GM23338 (cell line): ENCODE results near the gene RPN2. TPM values are rescaled to one million over a fixed set of nuclear protein-coding genes. Genes with fewer than 3 reads are reported as not detected.

Experiments used
- ATAC-seq: fragments of 200-7000 bp; cut with Tn5 transposase; 3 replicates; pipeline ENCODE4 v1.9.1; 2020
- DNase-seq: peaks from one replicate; pipeline ENCODE4 v3.0.0-alpha.2; 2015; ENCODE audit warnings: low spot score
- H2AFZ ChIP-seq: fragments of 200-600 bp; sonication (generic); 2 replicates; pipeline ENCODE4 v1.8.0; 2016; ENCODE audit warnings: antibody characterized with exemption, mild to moderate bottlenecking, moderate library complexity
- H3F3A ChIP-seq: fragments of 200-600 bp; sonication (generic); replicated peaks from 2 replicates; pipeline ENCODE4 v1.8.0; 2017; ENCODE audit warnings: antibody characterized with exemption, mixed run types, low read depth
- H3K27ac ChIP-seq: fragments of 200-600 bp; sonication (generic); 2 replicates; pipeline ENCODE4 v1.6.1; 2016; ENCODE audit warnings: low read depth
- H3K27me3 ChIP-seq: fragments of 200-600 bp; sonication (generic); 2 replicates; pipeline ENCODE4 v1.8.0; 2016; ENCODE audit warnings: mild to moderate bottlenecking, mixed run types, moderate library complexity; ENCODE audit not compliant: insufficient read depth
- H3K36me3 ChIP-seq: fragments of 200-600 bp; sonication (generic); 2 replicates; pipeline ENCODE4 v1.8.0; 2016; ENCODE audit warnings: mild to moderate bottlenecking; ENCODE audit not compliant: insufficient read depth
- H3K4me1 ChIP-seq: fragments of 200-600 bp; sonication (generic); 2 replicates; pipeline ENCODE4 v1.8.0; 2016; ENCODE audit warnings: mild to moderate bottlenecking, moderate library complexity; ENCODE audit not compliant: insufficient read depth
- H3K4me2 ChIP-seq: fragments of 200-600 bp; sonication (generic); 2 replicates; pipeline ENCODE4 v1.7.1; 2017; ENCODE audit warnings: mixed run types
- H3K4me3 ChIP-seq: fragments of 200-600 bp; sonication (generic); 2 replicates; pipeline ENCODE4 v1.6.1; 2016; ENCODE audit warnings: mixed run types
- H3K79me2 ChIP-seq: fragments of 200-600 bp; sonication (generic); replicated peaks from 2 replicates; pipeline ENCODE4 v1.8.0; 2017; ENCODE audit warnings: mild to moderate bottlenecking; ENCODE audit not compliant: insufficient read depth
- H3K9me2 ChIP-seq: fragments of 200-600 bp; sonication (generic); 2 replicates; pipeline ENCODE4 v1.8.0; 2017; ENCODE audit not compliant: insufficient read depth
- H4K20me1 ChIP-seq: fragments of 200-600 bp; sonication (generic); replicated peaks from 2 replicates; pipeline ENCODE4 v1.8.0; 2017; ENCODE audit warnings: mild to moderate bottlenecking; ENCODE audit not compliant: insufficient read depth
- H3K27ac Mint-ChIP-seq: 2 replicates; pipeline ENCODE4 v1.8.0; 2020; ENCODE audit warnings: inconsistent platforms, mild to moderate bottlenecking, moderate library complexity, mixed read lengths
- H3K27me3 Mint-ChIP-seq: 3 replicates; pipeline ENCODE4 v1.8.0; 2022; ENCODE audit warnings: low read depth, mild to moderate bottlenecking, moderate library complexity, mixed read lengths, inconsistent platforms; ENCODE audit not compliant: insufficient read depth, poor library complexity
- H3K36me3 Mint-ChIP-seq: 3 replicates; pipeline ENCODE4 v1.8.0; 2021; ENCODE audit warnings: low read depth, mild to moderate bottlenecking, inconsistent platforms, moderate library complexity, mixed read lengths
- H3K4me1 Mint-ChIP-seq: 3 replicates; pipeline ENCODE4 v1.8.0; 2020; ENCODE audit warnings: mild to moderate bottlenecking, inconsistent platforms, mixed read lengths
- H3K4me3 Mint-ChIP-seq: 3 replicates; pipeline ENCODE4 v1.8.0; 2021; ENCODE audit warnings: moderate library complexity, mild to moderate bottlenecking, inconsistent platforms, mixed read lengths
- H3K9me3 Mint-ChIP-seq: 3 replicates; pipeline ENCODE4 v1.8.0; 2020; ENCODE audit warnings: moderate library complexity, mild to moderate bottlenecking, inconsistent platforms, mixed read lengths
- CREB1 ChIP-seq: fragments of 250-450 bp; sonication (Bioruptor Pico); IDR thresholded peaks from 2 replicates; pipeline ENCODE4 v1.5.0; 2020; ENCODE audit warnings: low read depth, mild to moderate bottlenecking, moderate library complexity
- CTCF ChIP-seq, 2 experiments: fragments of 200-600 bp in 1 of 2; sonication (generic) in 1 of 2; conservative IDR thresholded peaks; 2 replicates each; pipeline versions ENCODE4 v1.5.1 to v1.6.1; 2016 to 2017; ENCODE audit warnings: antibody characterized with exemption in 2 of 2, low read depth in 2 of 2, mild to moderate bottlenecking in 2 of 2, moderate library complexity in 1 of 2
- ETS1 ChIP-seq: IDR thresholded peaks from 2 replicates; pipeline ENCODE4 v1.6.1; 2016; ENCODE audit warnings: antibody characterized with exemption
- EZH2 ChIP-seq: fragments of 200-600 bp; sonication (generic); IDR thresholded peaks from one replicate; pipeline ENCODE4 v1.8.0; 2017; ENCODE audit warnings: antibody characterized with exemption, mild to moderate bottlenecking, low read depth; ENCODE audit not compliant: unreplicated experiment
- JUNB ChIP-seq: IDR thresholded peaks from one replicate; pipeline ENCODE4 v1.6.1; 2016; ENCODE audit warnings: antibody characterized with exemption; ENCODE audit not compliant: unreplicated experiment
- NANOG ChIP-seq: IDR thresholded peaks from 2 replicates; pipeline ENCODE4 v1.6.1; 2016; ENCODE audit warnings: antibody characterized with exemption, borderline replicate concordance
- POLR2AphosphoS5 ChIP-seq: IDR thresholded peaks from 2 replicates; pipeline ENCODE4 v1.6.1; 2016; ENCODE audit warnings: antibody characterized with exemption, low read depth
- REST ChIP-seq: IDR thresholded peaks from one replicate; pipeline ENCODE4 v1.6.1; 2018; ENCODE audit warnings: antibody characterized with exemption; ENCODE audit not compliant: unreplicated experiment
- ZNF114 ChIP-seq: fragments of 250-450 bp; sonication (Bioruptor Pico); IDR thresholded peaks from 2 replicates; pipeline ENCODE4 v1.5.0; 2020; ENCODE audit warnings: mild to moderate bottlenecking, moderate library complexity
- ZNF331 ChIP-seq: fragments of 250-450 bp; sonication (Bioruptor Pico); IDR thresholded peaks from 2 replicates; pipeline ENCODE4 v1.5.0; 2020; ENCODE audit warnings: low read depth, mild to moderate bottlenecking, moderate library complexity
- ZNF462 ChIP-seq: fragments of 250-450 bp; sonication (Bioruptor Pico); IDR thresholded peaks from 2 replicates; pipeline ENCODE4 v1.5.0; 2020; ENCODE audit warnings: mild to moderate bottlenecking, moderate library complexity
- polyA plus RNA-seq: library from polyadenylated mRNA; unstranded; fragments of >200 nt; fragmentation: Nextera tagmentation; extraction: Ambion mirVana; gene quantifications from 2 replicates; pipeline ENCODE4 v1.2.1, GENCODE V29; 2016
- total RNA-seq: library from RNA; depleted of rRNA; stranded (reverse); fragments of >200 nt; shearing (Covaris generic); gene quantifications from 2 replicates; pipeline ENCODE4 v1.2.3, GENCODE V29; 2014

Gene RPN2
- total and polyA plus RNA-seq, 2 experiments from 2014 or later: 244 to 302 TPM

- no peak for TF ChIP-seq ETS1
- no peak for TF ChIP-seq NANOG
- TF ChIP-seq CREB1 (CRISPR knock-in tag): no peak
- TF ChIP-seq ZNF331 (CRISPR knock-in tag): no peak
- no peak for TF ChIP-seq REST
These were observed 15.7 kb downstream of the RPN2 start (continued) for GRCh38 chr20:37194621-37195417.

GRCh38 chr20:37198932-37199660 is 20.0 kb downstream of the RPN2 start:
- H3F3A ChIP-seq: peaks cover 18% of the 10 kb centered on the region
- DNase-seq: no peak
- peaks cover 75% of the 10 kb centered on the region for H3K36me3 Mint-ChIP-seq
- no peaks in the 10 kb centered on the region for H3K27me3 ChIP-seq
- no peaks in the 10 kb centered on the region for H3K9me3 Mint-ChIP-seq
- H3K4me3 ChIP-seq: no peak overlapping the region
- peaks cover 2% of the 10 kb centered on the region for H3K27me3 Mint-ChIP-seq
- H3K36me3 ChIP-seq: peaks cover 41% of the 10 kb centered on the region
- H4K20me1 ChIP-seq: peaks cover 53% of the 10 kb centered on the region
- no peaks in the 10 kb centered on the region for H3K9me2 ChIP-seq
- peaks cover 79% of the 10 kb centered on the region for H3K79me2 ChIP-seq
- H3K4me1 Mint-ChIP-seq: peaks cover 16% of the 10 kb centered on the region
- no peak for ATAC-seq
- peaks cover 6% of the 10 kb centered on the region; the same call in 1 of the 2 replicates for H3K4me1 ChIP-seq
- no peak overlapping the region for H3K4me2 ChIP-seq
- H3K27ac Mint-ChIP-seq: no peak overlapping the region
- no peak overlapping the region for H3K4me3 Mint-ChIP-seq
- H3K27ac ChIP-seq: no peak overlapping the region
- H2AFZ ChIP-seq: no peak overlapping the region
- TF ChIP-seq POLR2AphosphoS5 (no peak), EZH2 (no peak), JUNB (no peak), ZNF114 (CRISPR knock-in tag) (no peak), CTCF (conservative IDR thresholded peaks at IDR 0.05; ENCODE audit: low read depth in 2 of 2) (no peak), NANOG (no peak), ZNF462 (no peak)
